ENCODE data around the gene GPATCH8.
A peak's percentile ranks its signal among the peaks of the same experiment; 100 is the strongest.
"Not testable (repeated sequence)": the region's sequence is repeated elsewhere in the genome, so short reads cannot be mapped to it uniquely, and the experiment has no call there.

The GPATCH8 gene

DNA sequence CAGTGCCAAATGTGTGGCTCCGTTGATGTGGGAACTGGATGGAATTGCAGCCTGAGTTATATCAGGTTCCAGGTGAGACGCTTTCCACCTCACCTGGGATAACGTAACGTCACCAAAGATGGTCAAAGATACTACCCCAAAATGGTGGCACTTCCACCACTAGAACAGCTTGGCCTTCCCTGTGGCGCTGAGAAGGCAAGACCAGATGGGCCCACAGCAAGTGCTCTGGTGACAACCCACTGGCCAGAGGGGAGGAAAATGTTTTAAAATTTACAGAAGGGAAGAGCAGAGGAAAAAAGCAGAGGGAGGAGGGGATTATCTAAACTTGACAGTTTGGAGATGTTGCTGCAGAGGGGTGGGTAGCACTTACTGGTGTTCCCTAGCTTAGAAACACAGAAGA, 106.3 kb downstream of the GPATCH8 start:
- no peak for DNase-seq (ENCODE audit: low read depth)

DNA sequence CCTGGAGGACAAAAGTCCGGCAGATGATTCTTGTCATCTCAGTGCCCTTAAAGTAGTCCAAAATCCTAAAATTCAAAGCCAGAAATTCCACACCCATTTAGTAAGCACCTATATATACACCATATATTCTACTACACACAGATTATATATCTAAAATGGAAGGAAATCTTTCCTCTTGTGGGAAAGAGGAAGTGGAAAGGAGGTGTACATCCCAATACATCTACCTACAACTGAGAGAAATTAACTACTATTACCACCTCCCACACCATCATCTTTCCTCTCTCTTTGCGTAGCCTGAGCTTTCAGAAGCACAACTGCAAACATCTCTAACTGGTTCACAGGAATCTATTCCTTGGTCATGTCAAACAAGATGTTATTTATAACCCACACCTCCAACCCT, 108.4 kb downstream of the GPATCH8 start:
- no peak for DNase-seq (ENCODE audit: low read depth)

DNA sequence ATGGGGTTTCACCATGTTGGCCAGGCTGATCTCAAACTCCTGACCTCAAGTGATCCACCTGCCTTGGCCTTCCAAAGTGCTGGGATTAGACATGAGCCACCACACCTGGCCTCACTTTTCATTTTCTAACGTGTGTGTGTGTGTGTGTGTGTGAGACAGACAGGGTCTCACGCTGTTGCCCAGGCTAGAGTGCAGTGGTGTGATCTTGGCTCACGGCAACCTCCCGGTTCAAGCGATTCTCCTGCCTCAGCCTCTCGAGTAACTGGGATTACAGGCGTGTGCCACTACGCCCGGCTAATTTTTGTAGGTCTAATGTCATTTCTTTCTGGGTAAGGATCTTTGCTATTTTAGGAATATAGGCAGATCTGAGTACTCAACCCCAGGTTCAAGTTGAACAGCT, 109.1 kb downstream of the GPATCH8 start:
- DNase-seq (ENCODE audit: low read depth), result not testable (repeated sequence)

DNA sequence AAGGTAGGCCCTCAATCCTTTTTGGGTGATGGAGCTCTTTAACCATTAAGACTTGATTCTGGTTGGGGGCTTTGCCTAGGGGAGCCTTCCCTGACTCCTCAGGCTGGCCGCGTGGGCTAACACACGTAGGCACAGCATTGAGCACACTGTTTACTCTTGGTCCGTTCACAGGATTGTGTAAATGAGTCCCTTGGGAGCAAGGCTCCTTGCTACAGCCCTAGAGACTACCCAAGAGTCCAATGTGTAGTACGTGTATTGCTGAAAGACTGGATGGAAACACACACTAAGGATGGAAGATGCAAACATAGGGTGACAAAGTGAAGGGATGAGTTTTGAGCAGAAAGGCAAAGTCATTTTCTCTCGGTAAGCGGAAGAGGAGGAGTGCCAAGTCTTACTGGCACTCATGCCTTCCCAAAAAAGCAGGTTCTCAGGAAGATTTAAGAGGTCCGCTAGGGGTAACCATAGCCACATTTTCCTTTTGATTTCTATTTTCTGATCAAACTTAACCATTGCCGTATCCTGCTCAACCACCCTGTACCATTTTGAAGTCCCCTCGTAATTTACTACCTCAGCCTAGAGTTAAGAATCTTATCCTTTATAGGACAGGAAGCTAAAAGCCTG, 112.8 kb downstream of the GPATCH8 start:
- DNase-seq (ENCODE audit: low read depth), result no peak

DNA sequence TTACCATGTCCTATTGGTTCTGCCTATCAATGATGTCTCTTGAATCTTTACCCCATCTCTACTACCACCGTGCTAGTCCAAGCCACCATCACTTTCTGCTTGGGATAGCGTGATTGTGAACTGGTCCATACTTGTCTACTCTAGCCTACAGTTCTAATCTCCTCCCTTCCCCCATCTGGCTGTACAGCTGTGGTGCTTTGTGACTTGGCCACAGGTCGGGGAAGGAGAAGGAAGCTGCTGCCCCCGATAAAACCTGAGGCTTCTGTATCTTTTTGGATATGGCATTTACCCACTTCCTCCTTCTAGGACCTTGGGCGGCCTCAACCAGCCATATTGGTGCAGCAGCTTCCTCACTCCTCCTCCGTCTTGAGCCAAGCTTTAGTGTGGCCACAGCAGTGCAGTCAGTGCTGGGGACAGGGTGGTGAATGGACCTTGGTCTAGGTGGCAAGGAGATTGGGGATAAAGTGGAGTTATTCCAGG, 113.4 kb downstream of the GPATCH8 start:
- DNase-seq (ENCODE audit: low read depth), result no peak

DNA sequence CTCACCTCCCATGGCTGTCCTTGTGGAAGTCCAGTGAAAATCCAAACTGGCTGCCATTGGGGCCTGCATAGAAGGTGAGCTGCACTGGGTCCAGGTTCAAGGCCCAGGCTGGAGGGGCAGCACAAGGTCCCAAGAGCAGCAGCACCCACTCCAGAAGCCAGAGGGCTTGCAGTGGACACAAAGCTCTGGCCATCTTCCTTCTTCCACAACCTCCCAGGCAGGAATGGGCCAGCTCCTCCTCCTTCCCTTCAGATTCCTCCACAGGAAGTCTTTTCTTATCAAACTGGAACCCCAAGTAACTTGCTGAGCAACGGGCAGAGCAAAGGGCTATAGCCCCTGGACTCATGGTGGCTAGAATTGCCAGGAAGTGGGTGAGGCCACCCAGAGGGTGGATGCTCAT, 113.9 kb downstream of the GPATCH8 start, which contains the start of gene ITGA2B:
ITGA2B (minus strand) TSS at position 369 of the 400 bp plus-strand sequence; CDS start at position 193, 176 bp downstream.
- DNase-seq (ENCODE audit: low read depth), result no peak

DNA sequence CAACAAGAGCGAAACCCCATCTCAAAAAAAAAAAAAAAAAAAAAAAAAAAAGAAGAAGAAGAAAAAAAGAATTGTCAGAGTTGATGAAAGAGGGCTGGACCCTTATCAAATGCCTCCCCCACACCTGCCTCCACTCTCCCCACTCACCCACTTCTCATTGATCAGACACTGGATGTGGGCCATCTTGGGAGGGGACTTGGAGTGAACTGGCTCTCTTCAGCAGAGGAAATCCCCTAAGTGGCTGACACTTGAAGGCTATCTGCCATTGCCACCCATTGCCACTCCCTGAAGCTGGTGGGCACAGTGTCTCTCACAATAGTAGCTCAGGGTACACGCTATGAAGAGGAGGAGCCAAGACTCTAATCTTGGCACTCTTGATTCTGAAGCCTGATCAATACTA, 115.4 kb downstream of the GPATCH8 start:
- DNase-seq (ENCODE audit: low read depth), result no peak

DNA sequence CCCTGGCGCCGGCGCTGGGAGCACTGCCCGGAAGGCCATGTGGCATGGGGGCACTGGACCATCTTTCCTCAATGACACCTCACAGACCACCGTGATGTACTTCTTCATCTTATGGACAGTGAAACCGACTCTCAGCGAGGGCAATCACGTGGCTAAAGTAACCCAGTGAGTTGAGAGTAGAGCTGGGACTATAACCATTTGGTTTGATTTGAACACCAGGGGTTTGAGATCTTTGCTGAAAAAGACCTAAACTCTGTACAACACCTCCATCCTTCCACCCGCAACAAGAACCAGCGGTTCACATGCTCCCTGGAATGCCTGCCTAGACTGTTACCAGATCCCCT, 117.1 kb downstream of the GPATCH8 start:
- DNase-seq (ENCODE audit: low read depth), result no peak

DNA sequence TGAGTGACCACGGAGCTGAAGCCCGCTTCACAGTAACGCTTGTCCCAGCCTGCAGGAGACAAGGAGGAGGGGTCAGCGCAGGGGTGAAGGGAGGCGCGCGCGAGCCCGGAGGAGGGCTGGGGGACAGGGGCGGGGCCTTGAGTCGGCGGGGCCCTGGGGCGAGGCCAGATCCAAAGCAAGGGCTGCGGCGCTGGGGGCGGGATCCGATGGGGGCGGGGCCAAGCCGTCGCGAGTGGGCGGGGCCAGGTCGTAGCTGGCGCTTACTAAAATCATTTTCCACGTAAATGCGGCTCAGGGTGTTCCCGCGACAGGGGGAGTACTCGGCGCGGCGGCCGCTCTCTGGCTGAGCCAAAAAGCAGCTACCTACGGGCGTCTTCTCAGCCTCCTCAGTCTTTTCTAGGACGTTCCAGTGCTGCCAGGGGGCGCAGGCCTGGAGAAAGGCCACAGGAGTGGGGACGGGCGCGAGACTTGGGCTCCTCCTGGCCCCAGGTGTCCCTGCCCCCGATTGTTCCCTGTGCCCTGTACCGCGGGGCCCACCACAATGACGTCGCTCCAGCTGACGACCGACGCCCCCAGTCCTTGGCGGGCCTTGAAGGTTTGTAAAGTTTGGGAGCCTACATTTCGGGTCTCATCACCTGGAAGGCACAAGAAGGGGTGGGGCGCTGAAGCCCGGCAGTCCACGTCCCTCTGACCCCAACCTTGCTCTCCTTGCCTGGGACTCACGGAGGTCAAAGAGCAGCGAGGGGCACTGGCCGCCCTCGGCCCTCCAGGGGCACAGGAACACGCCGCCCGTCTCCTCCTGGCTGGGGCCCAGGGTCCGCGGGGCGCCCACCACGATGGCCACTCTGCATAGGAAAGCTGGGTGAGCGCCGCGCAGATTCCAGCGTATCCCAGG, 117.7 kb downstream of the GPATCH8 start:
- DNase-seq (ENCODE audit: low read depth), result peak; percentile 82

DNA sequence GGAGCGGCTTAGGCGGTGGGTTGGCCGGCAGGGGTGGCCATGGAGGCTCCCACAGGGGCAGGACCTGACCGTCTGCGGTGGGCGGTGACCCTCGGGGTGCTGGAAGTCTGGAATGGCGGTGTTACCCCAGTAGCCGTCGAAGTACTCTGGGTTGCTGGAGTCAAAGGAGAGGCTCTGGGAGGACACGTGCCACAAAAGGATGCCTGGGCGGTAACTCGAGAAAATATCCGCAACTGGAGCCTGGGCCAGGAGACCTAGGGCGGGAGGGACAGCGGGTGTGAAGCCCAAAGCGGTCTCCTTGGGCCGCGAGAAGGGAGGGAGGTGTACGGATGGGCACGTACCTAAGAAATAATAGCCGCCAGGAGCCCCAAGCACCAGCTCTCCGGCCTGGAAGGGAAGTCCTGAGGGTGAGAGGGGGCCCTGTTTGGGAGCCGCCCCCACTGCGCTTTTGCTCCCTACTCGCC, 118.4 kb downstream of the GPATCH8 start:
- no peak for DNase-seq (ENCODE audit: low read depth)

DNA sequence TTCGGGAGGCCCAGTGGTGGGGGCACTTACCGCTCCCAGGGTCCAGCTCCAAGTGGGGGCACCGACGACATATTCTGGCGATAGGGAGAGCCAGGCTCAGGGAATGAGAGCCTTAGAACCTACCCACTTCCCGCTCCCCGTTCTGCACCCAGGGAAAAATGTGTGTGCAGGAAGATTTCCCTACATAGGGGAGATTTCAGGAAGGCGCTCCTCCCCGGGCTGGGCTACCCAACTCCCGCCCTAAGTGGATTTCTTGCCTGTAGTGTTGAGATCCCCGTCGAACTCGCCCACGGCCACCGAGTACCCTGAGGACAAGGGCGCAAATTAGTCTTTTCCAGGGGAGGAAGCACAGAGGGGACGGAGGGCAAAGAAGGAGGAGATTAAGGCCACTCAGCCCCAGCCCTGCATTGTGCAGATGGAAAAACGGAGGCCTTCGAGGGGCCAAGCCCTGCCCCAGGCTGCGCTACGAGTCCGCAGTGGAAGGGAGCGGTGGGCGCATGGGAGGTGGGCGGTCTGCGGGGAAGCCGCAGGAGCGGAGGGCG, 118.9 kb downstream of the GPATCH8 start:
- no peak for DNase-seq (ENCODE audit: low read depth)

DNA sequence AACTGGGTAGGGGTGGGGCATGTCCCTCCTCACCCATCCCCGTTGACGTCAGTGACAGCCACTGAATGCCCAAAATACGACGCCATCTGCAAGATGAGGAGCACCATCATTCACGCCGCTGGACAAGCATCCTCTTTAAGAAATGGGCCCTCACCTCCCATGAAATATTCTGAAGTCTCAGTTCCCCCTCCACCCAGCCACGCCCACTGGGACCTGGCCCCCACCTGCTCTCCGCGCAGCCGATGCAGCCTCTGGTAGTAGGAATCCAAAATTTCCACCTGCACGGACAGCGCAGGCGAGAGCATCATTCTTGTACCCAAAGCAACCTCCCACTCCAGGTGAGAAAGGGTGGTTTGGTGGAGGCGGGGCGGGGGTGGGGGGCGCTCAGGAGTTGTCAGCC, 119.3 kb downstream of the GPATCH8 start:
- no peak for DNase-seq (ENCODE audit: low read depth)

DNA sequence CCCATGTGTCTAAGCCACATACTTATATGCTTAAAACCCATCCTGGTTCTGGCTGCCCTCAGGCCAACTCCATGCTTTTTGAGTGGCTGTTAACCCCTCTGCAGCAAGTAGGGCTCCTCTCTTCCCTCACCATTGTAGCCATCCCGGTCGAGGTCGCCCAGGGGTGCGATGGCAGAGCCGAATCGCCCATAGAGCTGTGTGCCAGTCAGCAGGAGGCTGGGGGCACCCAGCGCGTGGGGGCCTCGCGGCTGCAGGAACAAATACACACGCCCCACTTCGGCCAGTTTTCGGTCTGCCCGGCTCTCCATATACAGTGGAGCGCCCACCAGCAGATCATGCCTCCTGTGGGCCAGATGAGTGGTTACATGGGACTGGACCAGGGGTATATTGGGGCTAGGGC, 119.8 kb downstream of the GPATCH8 start:
- DNase-seq (ENCODE audit: low read depth), result no peak

DNA sequence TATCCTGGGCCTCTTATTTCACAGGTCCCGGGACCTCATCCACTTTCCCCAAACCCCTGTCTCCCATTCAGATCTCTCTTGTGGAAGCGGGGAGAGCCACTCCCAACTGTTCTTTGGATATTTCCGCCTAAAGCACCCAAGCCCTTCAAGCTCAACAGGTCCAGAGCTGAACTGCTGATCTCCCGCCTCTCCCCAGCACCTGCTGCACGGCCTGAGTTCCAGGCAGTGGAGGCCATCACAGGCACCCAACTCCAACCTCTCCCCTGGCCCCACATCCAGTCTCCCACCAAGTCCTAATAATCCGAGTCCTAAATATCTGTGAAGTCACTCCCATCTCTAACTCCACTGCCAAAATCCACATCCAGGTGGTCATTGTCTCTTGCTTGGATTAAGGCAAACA, 120.3 kb downstream of the GPATCH8 start:
- DNase-seq (ENCODE audit: low read depth), result no peak

DNA sequence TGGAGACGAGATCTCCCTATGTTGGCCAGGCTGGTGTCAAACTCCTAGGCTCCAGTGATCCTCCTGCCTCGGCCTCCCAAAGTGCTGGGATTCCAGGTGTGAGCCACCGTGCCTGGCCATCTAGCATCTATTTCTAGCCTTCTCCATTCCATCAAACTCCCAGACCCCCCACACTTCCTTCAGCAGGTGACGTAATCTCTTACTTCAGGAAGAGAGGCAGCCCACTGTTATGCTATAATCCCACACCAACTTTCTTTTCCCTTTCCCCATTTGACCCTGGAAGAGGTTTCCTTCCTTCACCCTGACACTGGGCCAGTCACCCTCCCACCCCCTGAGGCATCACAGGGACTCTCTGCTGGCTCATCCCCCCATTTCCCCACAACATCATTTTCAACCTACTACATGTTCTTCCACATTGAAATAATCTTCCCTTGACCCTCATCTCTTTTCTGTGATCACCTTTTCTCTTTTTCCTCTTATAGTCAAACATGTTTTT, 121.3 kb downstream of the GPATCH8 start:
- no peak for DNase-seq (ENCODE audit: low read depth)

DNA sequence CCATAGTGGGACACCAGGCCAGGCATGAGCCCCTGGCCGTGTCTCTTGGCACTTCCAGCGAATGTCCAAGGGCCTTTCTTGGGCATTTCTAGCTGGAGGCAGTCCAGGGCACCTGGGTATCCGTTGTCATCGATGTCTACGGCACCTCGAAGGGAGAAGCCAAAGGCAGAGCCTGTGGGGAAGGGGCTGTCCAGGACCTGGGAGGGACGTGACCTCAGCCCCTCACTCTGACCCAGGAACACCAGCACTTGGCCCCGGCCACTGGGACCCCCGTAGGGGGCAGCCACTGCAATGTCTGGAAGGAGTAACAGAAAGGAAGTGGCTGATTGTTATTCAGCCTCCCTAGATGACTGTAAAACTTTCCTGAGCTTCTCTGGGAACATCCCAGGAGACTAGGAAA, 122.4 kb downstream of the GPATCH8 start:
- DNase-seq (ENCODE audit: low read depth), result no peak

DNA sequence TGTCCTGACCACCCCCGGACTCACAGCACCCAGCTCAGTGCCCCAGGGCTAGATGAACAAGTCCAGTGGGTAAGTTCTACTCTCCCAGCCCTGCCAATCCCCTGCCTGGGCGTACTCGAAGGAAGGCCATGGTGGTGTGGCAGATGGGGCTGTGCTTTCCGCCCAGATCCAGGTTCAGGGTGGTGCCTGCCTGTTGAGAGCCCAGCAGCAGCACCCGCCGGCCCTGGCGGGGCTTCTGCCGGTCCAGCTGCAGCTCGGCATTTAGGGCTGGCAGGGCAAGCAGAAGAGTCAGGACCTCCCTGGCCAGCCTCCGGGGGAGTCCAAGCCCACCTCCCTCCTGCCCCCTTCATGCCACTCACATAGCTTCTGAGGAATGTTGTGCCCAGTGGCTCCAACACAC, 123.3 kb downstream of the GPATCH8 start:
- DNase-seq (ENCODE audit: low read depth), result no peak

DNA sequence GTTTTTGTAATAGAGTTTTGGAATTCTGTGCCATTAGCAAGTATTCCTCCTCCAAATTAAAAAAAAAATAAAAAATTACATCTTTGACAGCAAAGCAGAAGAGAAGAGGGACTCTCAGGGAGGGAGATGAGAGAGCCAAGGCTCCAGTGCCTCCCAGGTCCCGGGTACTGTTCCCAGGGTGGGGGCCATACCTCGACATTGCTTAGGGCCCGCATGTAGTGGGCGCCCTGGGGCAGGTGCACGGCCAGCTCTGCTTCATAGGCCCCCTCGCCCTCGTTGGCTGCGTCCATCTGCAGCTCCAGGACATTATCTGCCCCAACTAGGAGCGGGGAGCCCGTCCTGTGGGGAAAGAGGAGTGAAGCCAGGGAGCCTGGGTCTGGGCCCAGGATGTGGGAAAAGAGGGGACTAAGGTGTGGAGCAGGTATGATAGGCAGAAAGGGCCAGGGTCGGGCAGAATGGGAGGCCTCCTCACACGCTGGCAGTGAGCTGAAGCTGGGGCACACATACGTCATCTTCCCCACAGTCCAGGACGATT, 125.0 kb downstream of the GPATCH8 start:
- no peak for DNase-seq (ENCODE audit: low read depth)

DNA sequence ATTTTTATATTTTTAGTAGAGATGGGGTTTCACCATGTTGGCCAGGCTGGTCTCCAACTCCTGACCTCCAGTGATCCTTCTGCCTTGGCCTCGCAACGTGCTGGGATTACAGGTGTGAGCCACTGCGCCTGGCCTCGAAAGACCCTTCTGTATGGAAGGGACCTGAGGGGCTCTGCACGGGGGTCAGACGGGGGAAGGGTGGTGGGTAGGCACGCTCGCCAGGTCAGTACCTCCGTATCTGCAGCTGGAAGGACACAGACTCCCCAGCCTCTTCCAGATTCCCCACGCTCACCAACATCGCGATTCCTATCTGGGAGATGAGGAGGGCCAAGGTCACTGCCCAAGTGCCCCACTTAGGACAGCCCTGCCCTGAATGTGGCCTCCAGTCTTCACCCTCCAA, 126.4 kb downstream of the GPATCH8 start:
- no peak for DNase-seq (ENCODE audit: low read depth)

DNA sequence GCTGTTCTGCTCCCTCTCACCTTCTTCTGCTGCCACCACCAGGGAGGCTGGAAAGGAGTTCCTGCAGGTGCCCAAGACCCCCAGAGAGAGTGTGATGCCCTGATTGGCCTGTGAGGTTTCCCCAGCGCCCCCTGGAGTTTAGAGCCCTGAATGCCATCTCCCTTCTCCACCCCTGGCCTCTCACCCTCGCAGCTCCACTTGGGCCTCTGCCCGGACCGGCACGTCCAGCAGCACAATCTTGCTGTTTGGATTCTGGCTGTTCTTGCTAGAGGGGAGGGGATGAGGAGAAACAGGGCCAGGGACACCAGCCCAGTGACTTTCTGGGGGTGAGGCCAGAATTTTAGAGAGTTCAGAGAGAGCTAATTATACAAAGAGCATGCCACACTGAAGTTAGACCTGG, 127.1 kb downstream of the GPATCH8 start:
- no peak for DNase-seq (ENCODE audit: low read depth)

DNA sequence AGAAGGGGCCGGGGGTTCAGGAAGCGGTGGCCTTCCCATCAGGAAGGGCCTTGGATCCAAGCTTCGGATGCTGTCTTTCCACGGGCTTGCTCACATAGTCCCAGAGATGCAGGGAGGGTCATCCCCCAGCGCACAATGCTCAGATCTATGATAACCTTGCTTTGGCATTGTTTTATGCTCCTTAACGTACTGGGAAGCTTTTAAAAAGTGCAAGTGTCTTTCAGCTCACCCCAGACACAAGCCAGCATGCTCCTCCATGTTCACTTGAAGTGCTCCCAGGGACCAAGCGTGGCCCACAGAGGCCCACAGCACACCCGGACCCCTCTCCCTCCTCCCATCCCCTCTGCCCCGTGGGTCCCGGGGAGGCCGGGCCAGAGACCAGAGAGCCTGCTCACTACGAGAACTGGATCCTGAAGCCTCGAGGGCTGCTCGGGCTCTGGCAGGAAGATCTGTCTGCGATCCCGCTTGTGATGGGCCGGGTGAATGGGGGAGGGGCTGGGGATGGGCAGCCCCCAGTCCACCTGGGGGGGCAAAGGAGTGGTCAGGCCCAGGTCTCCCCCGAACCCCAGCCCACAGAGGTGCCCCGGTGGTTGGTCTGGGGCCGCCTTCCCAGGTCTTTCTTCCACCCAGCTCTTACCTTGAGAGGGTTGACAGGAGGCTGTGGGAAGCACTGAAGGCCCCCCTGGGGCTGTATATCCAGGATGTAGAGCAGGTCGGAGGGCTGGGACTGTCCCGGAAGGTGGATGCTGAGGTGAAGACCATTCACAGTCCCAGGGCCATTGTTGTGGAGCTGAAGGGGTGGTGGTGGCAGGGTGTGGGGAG, 127.8 kb downstream of the GPATCH8 start:
- no peak for DNase-seq (ENCODE audit: low read depth)

All from stimulated activated CD4-positive, alpha-beta T cell treated with anti-CD3 and anti-CD28 coated beads, Interleukin-2, amount 100 ng/mL, for 4 hours (primary cell).